Esophagus muscularis mucosa (tissue), 4 donors: ENCODE results near the gene RCCD1. TPM values are rescaled to one million over a fixed set of nuclear protein-coding genes. Genes with fewer than 3 reads are reported as not detected.

Source experiments
- DNase-seq: peaks from one replicate; pipeline ENCODE4 v3.0.0-alpha.2; 2017; ENCODE audit errors: extremely low spot score
- H3K27ac ChIP-seq, 4 donors: fragments of 200-600 bp; sonication (generic); replicated peaks in 1 of 4; 1 replicate in 3 of 4; 2 replicates in 1 of 4; pipeline ENCODE4 v1.5.1; 2016 to 2019; ENCODE audit warnings: mild to moderate bottlenecking in 1 of 4
- H3K27me3 ChIP-seq, 4 donors: fragments of 200-600 bp; sonication (generic); one replicate each; pipeline versions ENCODE4 v1.5.1 to v1.6.0; 2016 to 2019
- H3K36me3 ChIP-seq, 4 donors: fragments of 200-600 bp; sonication (generic); one replicate each; pipeline ENCODE4 v1.5.1; 2016 to 2019
- H3K4me1 ChIP-seq, 4 donors: fragments of 200-600 bp; sonication (generic); one replicate each; pipeline ENCODE4 v1.5.1; 2016 to 2019
- H3K4me3 ChIP-seq, 4 donors: fragments of 200-600 bp; sonication (generic); 1 replicate in 2 of 4; 2 replicates in 2 of 4; pipeline ENCODE4 v1.5.1; 2016 to 2019; ENCODE audit warnings: mild to moderate bottlenecking in 4 of 4, moderate library complexity in 1 of 4
- H3K9me3 ChIP-seq, 4 donors: fragments of 200-600 bp; sonication (generic); 1 replicate in 3 of 4; 2 replicates in 1 of 4; pipeline ENCODE4 v1.5.1; 2016 to 2019
- CTCF ChIP-seq, 3 experiments: fragments of 200-600 bp in 2 of 3; fragments of 450-650 bp in 1 of 3; sonication (generic) in 2 of 3; IDR thresholded peaks; one replicate each; pipeline ENCODE4 v1.5.1; 2017 to 2019; ENCODE audit warnings: antibody characterized with exemption in 3 of 3, mild to moderate bottlenecking in 2 of 3, moderate library complexity in 1 of 3
- EP300 ChIP-seq: sonication (generic); formaldehyde crosslinking; IDR thresholded peaks from one replicate; pipeline ENCODE4 v1.6.1; 2017; ENCODE audit warnings: antibody characterized with exemption
- POLR2A ChIP-seq: fragments of 450-650 bp; IDR thresholded peaks from one replicate; pipeline ENCODE4 v1.6.1; 2017; ENCODE audit warnings: antibody characterized with exemption, moderate library complexity, mild to moderate bottlenecking, low read depth
- POLR2AphosphoS5 ChIP-seq, 2 donors: sonication (generic); formaldehyde crosslinking; IDR thresholded peaks; one replicate each; pipeline ENCODE4 v1.6.1; 2017; ENCODE audit warnings: antibody characterized with exemption in 2 of 2
- whole genome bisulfite sequencing: methylation state at CpG from one replicate; pipeline ENCODE4 v1.1.5; 2018; 5-methylcytosine and 5-hydroxymethylcytosine counted together
- intact Hi-C: fragments of 100-400 bp; cut with DNase I; formaldehyde crosslinking; loops from one replicate; pipeline ENCODE4 v1.15.1; 2023
- total RNA-seq, 4 donors: library from RNA; depleted of rRNA; stranded (reverse); fragments of >200 nt; gene quantifications; one replicate each; pipeline versions ENCODE4 v1.1.0 to v1.2.1, GENCODE V29; 2016

RCCD1 gene
- total RNA-seq, 4 donors from 2014 or later, result 5.3 to 12.7 (median 9.2) TPM

GRCh38 chr15:90986790-90987507 is 32.3 kb downstream of the RCCD1 start:
- TF ChIP-seq EP300, result no peak
- no peak for TF ChIP-seq POLR2AphosphoS5 (IDR thresholded peaks at IDR 0.05)
- TF ChIP-seq POLR2A, result no peak
- no peak for TF ChIP-seq CTCF (IDR thresholded peaks at IDR 0.05)
- DNase-seq, result no peak
- no peaks in the 10 kb centered on the region for H3K36me3 ChIP-seq
- no peaks in the 10 kb centered on the region for H3K27me3 ChIP-seq
- H3K4me1 ChIP-seq, result no peaks in the 10 kb centered on the region
- H3K27ac ChIP-seq, result no peak overlapping the region
- WGBS, result 91% methylated on average over 11 of the region's 11 CpGs
- H3K9me3 ChIP-seq, result no peaks in the 10 kb centered on the region
- intact Hi-C loops, result no loop called here
- no peak overlapping the region for H3K4me3 ChIP-seq

- TF ChIP-seq POLR2A (no peak), EP300 (no peak), POLR2AphosphoS5 (IDR thresholded peaks at IDR 0.05) (no peak), CTCF (IDR thresholded peaks at IDR 0.05) (no peak)
- H3K4me1 ChIP-seq, result no peaks in the 10 kb centered on the region
- no peak for DNase-seq
- no peaks in the 10 kb centered on the region for H3K9me3 ChIP-seq
- no peak overlapping the region for H3K4me3 ChIP-seq
- intact Hi-C loops, result no loop called here
- WGBS, result 72% methylated on average over 7 of the region's 7 CpGs
- H3K36me3 ChIP-seq, result no peaks in the 10 kb centered on the region
- H3K27ac ChIP-seq, result no peak overlapping the region
- no peaks in the 10 kb centered on the region for H3K27me3 ChIP-seq
Observed at GRCh38 chr15:90987561-90988141, 33.0 kb downstream of the RCCD1 start.

- DNase-seq, result no peak
- no peaks in the 10 kb centered on the region for H3K27me3 ChIP-seq
- H3K4me3 ChIP-seq, result no peak overlapping the region
- WGBS, result 84% methylated on average over 6 of the region's 6 CpGs
- intact Hi-C loops, result no loop called here
- H3K4me1 ChIP-seq, result peaks cover 0 to 3% (median 3%) of the 10 kb centered on the region in 4 donors
- H3K9me3 ChIP-seq, result no peaks in the 10 kb centered on the region
- H3K36me3 ChIP-seq, result no peaks in the 10 kb centered on the region
- TF ChIP-seq EP300 (no peak), POLR2AphosphoS5 (IDR thresholded peaks at IDR 0.05) (no peak), CTCF (IDR thresholded peaks at IDR 0.05) (no peak), POLR2A (no peak)
- H3K27ac ChIP-seq, result no peak overlapping the region
Observed at GRCh38 chr15:90988296-90988695, 33.6 kb downstream of the RCCD1 start.

GRCh38 chr15:90989040-90989768 is 34.5 kb downstream of the RCCD1 start:
- Histone ChIP-seq H3K4me1 (peaks cover 0 to 12% (median 11%) of the 10 kb centered on the region in 4 donors), H3K36me3 (no peaks in the 10 kb centered on the region), H3K9me3 (no peaks in the 10 kb centered on the region), H3K27ac (no peak overlapping the region), H3K27me3 (no peaks in the 10 kb centered on the region), H3K4me3 (no peak overlapping the region)
- intact Hi-C loops, result no loop called here
- no peak for DNase-seq
- TF ChIP-seq POLR2AphosphoS5 (IDR thresholded peaks at IDR 0.05) (no peak), EP300 (no peak), CTCF (IDR thresholded peaks at IDR 0.05) (no peak), POLR2A (no peak)
- WGBS, result 81% methylated on average over 7 of the region's 7 CpGs
